Measurements from ENCODE around the gene DPM2.

Gene DPM2

GRCh38 chr9:127959841-127960409, 22.3 kb upstream of the DPM2 start:
- DNase-seq (ENCODE audit: low read depth) = no peak
- no peak overlapping the region for H3K4me3 ChIP-seq (ENCODE audit: low read depth, low read length)

- no peak for DNase-seq (ENCODE audit: low read depth)
- H3K4me3 ChIP-seq (ENCODE audit: low read depth, low read length) = no peak overlapping the region
Observed at GRCh38 chr9:127959398-127959797, 21.7 kb upstream of the DPM2 start.

GRCh38 chr9:127958728-127959127, 21.1 kb upstream of the DPM2 start:
- no peak overlapping the region for H3K4me3 ChIP-seq (ENCODE audit: low read depth, low read length)
- no peak for DNase-seq (ENCODE audit: low read depth)

- no peak overlapping the region for H3K4me3 ChIP-seq (ENCODE audit: low read depth, low read length)
- no peak for DNase-seq (ENCODE audit: low read depth)
Observed at GRCh38 chr9:127955294-127956015, 17.8 kb upstream of the DPM2 start.

GRCh38 chr9:127954831-127955293, 17.2 kb upstream of the DPM2 start:
- no peak overlapping the region for H3K4me3 ChIP-seq (ENCODE audit: low read depth, low read length)
- no peak for DNase-seq (ENCODE audit: low read depth)

- no peak for DNase-seq (ENCODE audit: low read depth)
- H3K4me3 ChIP-seq (ENCODE audit: low read depth, low read length) = no peak overlapping the region
Observed at GRCh38 chr9:127953768-127954505, 16.3 kb upstream of the DPM2 start.

GRCh38 chr9:127953154-127953553, 15.5 kb upstream of the DPM2 start:
- no peak overlapping the region for H3K4me3 ChIP-seq (ENCODE audit: low read depth, low read length)
- no peak for DNase-seq (ENCODE audit: low read depth)

- no peak overlapping the region for H3K4me3 ChIP-seq (ENCODE audit: low read depth, low read length)
- no peak for DNase-seq (ENCODE audit: low read depth)
Observed at GRCh38 chr9:127950513-127951289, 13.0 kb upstream of the DPM2 start.

GRCh38 chr9:127949827-127950512, 12.3 kb upstream of the DPM2 start:
- DNase-seq (ENCODE audit: low read depth) = no peak
- no peak overlapping the region for H3K4me3 ChIP-seq (ENCODE audit: low read depth, low read length)

GRCh38 chr9:127947841-127948710, 10.4 kb upstream of the DPM2 start:
- no peak overlapping the region for H3K4me3 ChIP-seq (ENCODE audit: low read depth, low read length)
- no peak for DNase-seq (ENCODE audit: low read depth)

GRCh38 chr9:127946728-127947127, 9.1 kb upstream of the DPM2 start:
- no peak for DNase-seq (ENCODE audit: low read depth)
- H3K4me3 ChIP-seq (ENCODE audit: low read depth, low read length) = no peak overlapping the region

GRCh38 chr9:127945942-127946341, 8.3 kb upstream of the DPM2 start:
- no peak overlapping the region for H3K4me3 ChIP-seq (ENCODE audit: low read depth, low read length)
- no peak for DNase-seq (ENCODE audit: low read depth)

- no peak overlapping the region for H3K4me3 ChIP-seq (ENCODE audit: low read depth, low read length)
- DNase-seq (ENCODE audit: low read depth) = no peak
Observed at GRCh38 chr9:127945338-127945737, 7.7 kb upstream of the DPM2 start.

GRCh38 chr9:127944586-127945218, 7.0 kb upstream of the DPM2 start:
- no peak for DNase-seq (ENCODE audit: low read depth)
- no peak overlapping the region for H3K4me3 ChIP-seq (ENCODE audit: low read depth, low read length)

- DNase-seq (ENCODE audit: low read depth) = no peak
- H3K4me3 ChIP-seq (ENCODE audit: low read depth, low read length) = no peak overlapping the region
Observed at GRCh38 chr9:127943731-127944144, 6.1 kb upstream of the DPM2 start.

GRCh38 chr9:127943011-127943662, 5.5 kb upstream of the DPM2 start:
- no peak overlapping the region for H3K4me3 ChIP-seq (ENCODE audit: low read depth, low read length)
- no peak for DNase-seq (ENCODE audit: low read depth)

- no peak for DNase-seq (ENCODE audit: low read depth)
- H3K4me3 ChIP-seq (ENCODE audit: low read depth, low read length) = no peak overlapping the region
Observed at GRCh38 chr9:127942216-127943010, 4.8 kb upstream of the DPM2 start.

Data from skeletal muscle cell (primary cell).